Amniotic stem cell (primary cell): ENCODE measurements around the gene HOXA3.

Experiments used
- DNase-seq: peaks from one replicate; lab custom pipeline; 2025; lab: John Stamatoyannopoulos, UW

HOXA3 gene

GRCh38 chr7:27143023-27143949, 9.1 kb downstream of the HOXA3 start, which contains the start of gene HOXA5:
Gene HOXA5, minus strand, starts transcription at chr7:27143681. Its CDS starts 74 bp downstream, at chr7:27143607.
- DNase-seq = no peak

- DNase-seq = no peak
These were observed 9.8 kb downstream of the HOXA3 start for GRCh38 chr7:27142580-27143022.

GRCh38 chr7:27141923-27142579, 10.3 kb downstream of the HOXA3 start:
- DNase-seq = no peak

GRCh38 chr7:27141137-27141922, 11.1 kb downstream of the HOXA3 start:
- no peak for DNase-seq

- DNase-seq = no peak
These were observed 12.1 kb downstream of the HOXA3 start for GRCh38 chr7:27140126-27140857.

- no peak for DNase-seq
These were observed 12.9 kb downstream of the HOXA3 start for GRCh38 chr7:27139334-27140125.

GRCh38 chr7:27138985-27139333, 13.4 kb downstream of the HOXA3 start:
- no peak for DNase-seq

- DNase-seq = no peak
These were observed 13.9 kb downstream of the HOXA3 start for GRCh38 chr7:27138472-27138871.

- no peak for DNase-seq
These were observed 14.6 kb downstream of the HOXA3 start for GRCh38 chr7:27137640-27138315.

- no peak for DNase-seq
These were observed 18.0 kb downstream of the HOXA3 start for GRCh38 chr7:27134392-27134791.

- no peak for DNase-seq
These were observed 18.8 kb downstream of the HOXA3 start for GRCh38 chr7:27133409-27134231.

- no peak for DNase-seq
These were observed 19.4 kb downstream of the HOXA3 start for GRCh38 chr7:27132978-27133377.

- DNase-seq = no peak
These were observed 20.2 kb downstream of the HOXA3 start for GRCh38 chr7:27132214-27132613.

- no peak for DNase-seq
These were observed 21.0 kb downstream of the HOXA3 start for GRCh38 chr7:27131390-27131819.

GRCh38 chr7:27130540-27131389, 21.6 kb downstream of the HOXA3 start, which contains the start of gene HOXA4:
Gene HOXA4, minus strand, starts transcription at chr7:27130757. Its CDS starts 24 bp downstream, at chr7:27130733.
- no peak for DNase-seq

- no peak for DNase-seq
These were observed 22.4 kb downstream of the HOXA3 start for GRCh38 chr7:27129729-27130539.
